Fibroblast of mammary gland (primary cell): ENCODE data around the gene PTPRE.

Experiments used
- DNase-seq: peaks from one replicate; pipeline ENCODE4 v3.0.0-alpha.2; 2010; ENCODE audit warnings: low read depth
- H3K4me3 ChIP-seq: 2 replicates; pipeline ENCODE4 v1.5.1; 2011; ENCODE audit warnings: low read depth, mild to moderate bottlenecking, low read length, moderate library complexity; ENCODE audit not compliant: control insufficient read depth
- CTCF ChIP-seq: conservative IDR thresholded peaks from 2 replicates; pipeline ENCODE4 v1.5.1; 2011; ENCODE audit warnings: low read depth, low read length, inconsistent platforms; ENCODE audit not compliant: control insufficient read depth, insufficient read depth

Gene PTPRE

GRCh38 chr10:127976701-127977356, 69.9 kb downstream of the PTPRE start:
- H3K4me3 ChIP-seq, result no peak overlapping the region
- no peak for TF ChIP-seq CTCF

GRCh38 chr10:127977357-127978009, 70.6 kb downstream of the PTPRE start:
- DNase-seq, result peak; percentile 82
- H3K4me3 ChIP-seq, result no peak overlapping the region
- TF ChIP-seq CTCF, result no peak

More at GRCh38 chr10:127976701-127977356, 69.9 kb downstream of the PTPRE start:
- DNase-seq, result peak; percentile 26

- H3K4me3 ChIP-seq, result no peak overlapping the region
- DNase-seq, result no peak
- no peak for TF ChIP-seq CTCF
These were observed 71.6 kb downstream of the PTPRE start for GRCh38 chr10:127978481-127978880.

GRCh38 chr10:127979045-127979444, 72.1 kb downstream of the PTPRE start:
- DNase-seq, result no peak
- no peak overlapping the region for H3K4me3 ChIP-seq
- TF ChIP-seq CTCF, result no peak

- no peak for TF ChIP-seq CTCF
- DNase-seq, result no peak
- H3K4me3 ChIP-seq, result no peak overlapping the region
These were observed 72.7 kb downstream of the PTPRE start for GRCh38 chr10:127979566-127979965.

GRCh38 chr10:127980898-127981297, 74.0 kb downstream of the PTPRE start:
- TF ChIP-seq CTCF, result no peak
- DNase-seq, result no peak
- no peak overlapping the region for H3K4me3 ChIP-seq
